HCT116 (cell line): Measurements from ENCODE around the gene LCN2. TPM values are rescaled to one million over a fixed set of nuclear protein-coding genes. Genes with fewer than 3 reads are reported as not detected.

Experiments
- ATAC-seq: fragments of 200-7000 bp; cut with Tn5 transposase; 2 replicates; pipeline ENCODE4 v1.9.1; 2020; ENCODE audit warnings: mild to moderate bottlenecking, moderate library complexity
- BruUV-seq: library from RNA; stranded (reverse); fragments of 400-500 nt; replicated peaks from 2 replicates; lab custom pipeline; 2021; lab: Mats Ljungman, UMichigan
- CTCF ChIA-PET: fragments of 300-600 bp; sonication (Branson Sonifier 250); formaldehyde crosslinking; loops from one replicate; lab custom pipeline; 2021; ENCODE audit warnings: antibody characterized with exemption; lab: Charles Lee
- POLR2A ChIA-PET: fragments of 300-600, 350-600 bp; sonication (Branson Sonifier 250); formaldehyde crosslinking; loops from one replicate; lab custom pipeline; 2021; ENCODE audit warnings: antibody characterized with exemption; lab: Charles Lee
- RAD21 ChIA-PET, 2 experiments: fragments of 300-600 bp; sonication (Branson Sonifier 250); formaldehyde crosslinking; loops; one replicate each; lab custom pipeline; 2023; ENCODE audit warnings: low total read pairs in 2 of 2; ENCODE audit not compliant: uncharacterized antibody in 2 of 2, unreplicated experiment in 2 of 2, low non-redundant PET in 1 of 2; lab: Charles Lee
- DNase-seq: peaks from one replicate; pipeline ENCODE4 v3.0.0-alpha.2; 2010; ENCODE audit warnings: low read depth, low spot score
- H2AFZ ChIP-seq: fragments of 200-600 bp; shearing (Covaris generic), sonication (generic); 2 replicates; pipeline ENCODE4 v1.6.1; 2017; ENCODE audit warnings: low read depth, mixed run types, mixed read lengths, antibody characterized with exemption, low read length; ENCODE audit not compliant: poor library complexity, severe bottlenecking
- H3K27ac ChIP-seq: 2 replicates; pipeline ENCODE4 v1.5.1; 2012; ENCODE audit warnings: low read depth, low read length
- H3K27me3 ChIP-seq: fragments of 200-600 bp; sonication (generic); 2 replicates; pipeline ENCODE4 v1.6.1; 2016; ENCODE audit warnings: mixed run types, low read length, mixed read lengths; ENCODE audit not compliant: insufficient read depth
- H3K36me3 ChIP-seq, 2 experiments: fragments of 200-500 bp in 1 of 2; fragments of 200-600 bp in 1 of 2; sonication (Bioruptor generic) in 1 of 2; sonication (generic) in 1 of 2; 2 replicates each; pipeline versions ENCODE4 v1.5.1 to v1.6.1; 2014 to 2016; ENCODE audit warnings: low read length in 2 of 2, inconsistent platforms in 1 of 2, mixed read lengths in 1 of 2, mixed run types in 1 of 2; ENCODE audit not compliant: insufficient read depth in 2 of 2, control insufficient read depth in 1 of 2
- H3K4me1 ChIP-seq, 2 experiments: fragments of 200-600 bp in 1 of 2; sonication (generic) in 1 of 2; 2 replicates each; pipeline versions ENCODE4 v1.5.1 to v1.6.1; 2012 to 2017; ENCODE audit warnings: low read length in 2 of 2, inconsistent platforms in 1 of 2, mild to moderate bottlenecking in 1 of 2, mixed read lengths in 1 of 2, mixed run types in 1 of 2, moderate library complexity in 1 of 2; ENCODE audit not compliant: insufficient read depth in 2 of 2, control insufficient read depth in 1 of 2
- H3K4me2 ChIP-seq: fragments of 200-600 bp; sonication (generic); 2 replicates; pipeline ENCODE4 v1.6.1; 2017; ENCODE audit warnings: mixed run types, low read length, mixed read lengths
- H3K4me3 ChIP-seq, 2 experiments: fragments of 200-600 bp in 1 of 2; sonication (generic) in 1 of 2; replicated peaks in 1 of 2; 2 replicates each; pipeline ENCODE4 v1.5.1; 2011 to 2016; ENCODE audit warnings: low read length in 2 of 2, control low read depth in 1 of 2, low read depth in 1 of 2, mild to moderate bottlenecking in 1 of 2, mixed read lengths in 1 of 2, mixed run types in 1 of 2
- H3K79me2 ChIP-seq: fragments of 200-600 bp; sonication (generic); 2 replicates; pipeline ENCODE4 v1.6.1; 2017; ENCODE audit warnings: mild to moderate bottlenecking, mixed run types, low read length, moderate library complexity, mixed read lengths; ENCODE audit not compliant: insufficient read depth
- H3K9ac ChIP-seq: fragments of 200-600 bp; sonication (generic); 2 replicates; pipeline ENCODE4 v1.6.1; 2016; ENCODE audit warnings: low read length, mixed read lengths
- H3K9me2 ChIP-seq: fragments of 200-600 bp; sonication (generic), shearing (Covaris generic); 2 replicates; pipeline ENCODE4 v1.6.1; 2017; ENCODE audit warnings: mixed run types, mild to moderate bottlenecking, moderate library complexity; ENCODE audit not compliant: insufficient read depth
- H3K9me3 ChIP-seq, 2 experiments: fragments of 200-500 bp in 1 of 2; fragments of 200-600 bp in 1 of 2; sonication (Bioruptor generic) in 1 of 2; sonication (generic) in 1 of 2; 2 replicates each; pipeline ENCODE4 v1.6.1; 2014 to 2017; ENCODE audit warnings: low read length in 2 of 2, mixed read lengths in 2 of 2, inconsistent platforms in 1 of 2, low read depth in 1 of 2, mild to moderate bottlenecking in 1 of 2, mixed run types in 1 of 2, moderate library complexity in 1 of 2; ENCODE audit not compliant: control insufficient read depth in 1 of 2, insufficient read depth in 1 of 2
- H4K20me1 ChIP-seq: fragments of 200-600 bp; sonication (generic), shearing (Covaris generic); 2 replicates; pipeline ENCODE4 v1.6.1; 2017; ENCODE audit warnings: mixed run types, mild to moderate bottlenecking, moderate library complexity; ENCODE audit not compliant: insufficient read depth
- CEBPB ChIP-seq: IDR thresholded peaks from 2 replicates; pipeline ENCODE4 v1.6.1; 2012; ENCODE audit warnings: low read depth
- RAD21 ChIP-seq: IDR thresholded peaks from 2 replicates; pipeline ENCODE4 v1.6.1; 2012; ENCODE audit warnings: low read depth, mild to moderate bottlenecking
- SP1 ChIP-seq: IDR thresholded peaks from 2 replicates; pipeline ENCODE4 v1.6.1; 2012; ENCODE audit warnings: low read depth
- SRF ChIP-seq: IDR thresholded peaks from 2 replicates; pipeline ENCODE4 v1.6.1; 2012; ENCODE audit warnings: low read depth
- ZFX ChIP-seq: fragments of 450-650 bp; IDR thresholded peaks from 2 replicates; pipeline ENCODE4 v1.6.1; 2017
- intact Hi-C: fragments of 100-400 bp; cut with micrococcal nuclease; formaldehyde crosslinking; loops from 2 replicates; pipeline ENCODE4 v1.10.0; 2022
- total RNA-seq: library from RNA; stranded (reverse); gene quantifications from one replicate; pipeline ENCODE4 v1.2.1, GENCODE V29; 2021; ENCODE audit not compliant: unreplicated experiment
- TF ChIP-seq, protein P1 (sequence below): IDR thresholded peaks from 2 replicates; pipeline ENCODE4 v1.6.1; 2011; ENCODE audit warnings: mild to moderate bottlenecking, low read length, moderate library complexity; ENCODE audit not compliant: insufficient replicate concordance; ENCODE audit errors: extremely low read depth
- TF ChIP-seq, protein P2 (sequence below), 3 experiments: fragments of 200-600 bp in 1 of 3; sonication (generic) in 1 of 3; IDR thresholded peaks in 2 of 3; conservative IDR thresholded peaks in 1 of 3; 2 replicates each; pipeline ENCODE4 v1.5.1; 2012 to 2017; ENCODE audit warnings: low read depth in 2 of 3, low read length in 2 of 3, antibody characterized with exemption in 1 of 3, borderline replicate concordance in 1 of 3, control low read depth in 1 of 3, mild to moderate bottlenecking in 1 of 3, mixed read lengths in 1 of 3, mixed run types in 1 of 3, moderate library complexity in 1 of 3; ENCODE audit not compliant: insufficient read depth in 1 of 3

Gene LCN2
- total RNA-seq, 1 experiment from 2014 or later = 9.2 TPM

GRCh38 chr9:128103589-128103962, 45.7 kb upstream of the LCN2 start:
- no TSS peak for BruUV-seq
- H3K9ac ChIP-seq = no peak overlapping the region

DNA sequence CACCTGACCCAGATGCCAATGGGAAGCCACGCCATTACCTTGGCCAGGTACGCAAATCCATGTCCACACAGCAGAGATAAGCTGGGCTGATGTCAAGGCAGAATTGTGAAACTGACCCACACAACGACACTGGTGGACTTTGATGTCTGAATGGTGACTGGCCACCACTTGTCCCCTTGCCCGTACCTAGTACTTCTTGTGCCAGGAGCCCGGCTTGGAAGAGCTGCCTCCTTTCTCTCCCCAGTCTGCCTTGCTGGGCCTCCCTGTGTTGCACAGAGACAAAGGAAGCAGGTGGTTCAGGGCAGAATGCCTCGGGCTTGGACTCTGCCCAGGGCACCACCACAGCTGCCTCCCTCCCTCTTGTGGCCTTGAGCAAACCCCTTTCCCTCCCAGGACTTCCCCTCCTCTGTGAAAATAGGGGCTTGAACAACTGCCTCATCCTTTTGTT, 45.1 kb upstream of the LCN2 start:
- RAD21 ChIA-PET = no interaction called here
- Histone ChIP-seq H3K4me1 (peaks cover 2 to 7% of the 10 kb centered on the region in 2 experiments), H3K27ac (no peak overlapping the region), H3K9ac (no peak overlapping the region), H3K79me2 (peaks cover 25% of the 10 kb centered on the region), H3K9me2 (no peaks in the 10 kb centered on the region), H3K9me3 (no peaks in the 10 kb centered on the region), H3K4me3 (no peak overlapping the region), H3K27me3 (no peaks in the 10 kb centered on the region), H3K4me2 (no peak overlapping the region), H2AFZ (no peak overlapping the region), H4K20me1 (no peaks in the 10 kb centered on the region; the same call in 1 of the 2 replicates), H3K36me3 (peaks cover 13 to 43% of the 10 kb centered on the region in 2 experiments)
- intact Hi-C loops = no loop called here
- BruUV-seq = no TSS peak
- DNase-seq (no peak), ATAC-seq (no peak)
- CTCF ChIA-PET = no interaction called here
- POLR2A ChIA-PET = no interaction called here
- TF ChIP-seq, protein P1, sequence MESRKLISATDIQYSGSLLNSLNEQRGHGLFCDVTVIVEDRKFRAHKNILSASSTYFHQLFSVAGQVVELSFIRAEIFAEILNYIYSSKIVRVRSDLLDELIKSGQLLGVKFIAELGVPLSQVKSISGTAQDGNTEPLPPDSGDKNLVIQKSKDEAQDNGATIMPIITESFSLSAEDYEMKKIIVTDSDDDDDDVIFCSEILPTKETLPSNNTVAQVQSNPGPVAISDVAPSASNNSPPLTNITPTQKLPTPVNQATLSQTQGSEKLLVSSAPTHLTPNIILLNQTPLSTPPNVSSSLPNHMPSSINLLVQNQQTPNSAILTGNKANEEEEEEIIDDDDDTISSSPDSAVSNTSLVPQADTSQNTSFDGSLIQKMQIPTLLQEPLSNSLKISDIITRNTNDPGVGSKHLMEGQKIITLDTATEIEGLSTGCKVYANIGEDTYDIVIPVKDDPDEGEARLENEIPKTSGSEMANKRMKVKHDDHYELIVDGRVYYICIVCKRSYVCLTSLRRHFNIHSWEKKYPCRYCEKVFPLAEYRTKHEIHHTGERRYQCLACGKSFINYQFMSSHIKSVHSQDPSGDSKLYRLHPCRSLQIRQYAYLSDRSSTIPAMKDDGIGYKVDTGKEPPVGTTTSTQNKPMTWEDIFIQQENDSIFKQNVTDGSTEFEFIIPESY = no peak

More at GRCh38 chr9:128103589-128103962, 45.7 kb upstream of the LCN2 start:
- Histone ChIP-seq H4K20me1 (no peaks in the 10 kb centered on the region; the same call in 1 of the 2 replicates), H3K9me3 (no peaks in the 10 kb centered on the region), H3K9me2 (no peaks in the 10 kb centered on the region), H3K36me3 (peaks cover 13 to 39% of the 10 kb centered on the region in 2 experiments), H3K4me2 (no peak overlapping the region), H3K4me3 (no peak overlapping the region), H3K27me3 (no peaks in the 10 kb centered on the region), H3K4me1 (peaks cover 8 to 13% of the 10 kb centered on the region in 2 experiments), H3K27ac (no peak overlapping the region), H2AFZ (no peak overlapping the region), H3K79me2 (peaks cover 31% of the 10 kb centered on the region)
- POLR2A ChIA-PET = no interaction called here
- no peak for TF ChIP-seq SP1
- TF ChIP-seq, protein P2, sequence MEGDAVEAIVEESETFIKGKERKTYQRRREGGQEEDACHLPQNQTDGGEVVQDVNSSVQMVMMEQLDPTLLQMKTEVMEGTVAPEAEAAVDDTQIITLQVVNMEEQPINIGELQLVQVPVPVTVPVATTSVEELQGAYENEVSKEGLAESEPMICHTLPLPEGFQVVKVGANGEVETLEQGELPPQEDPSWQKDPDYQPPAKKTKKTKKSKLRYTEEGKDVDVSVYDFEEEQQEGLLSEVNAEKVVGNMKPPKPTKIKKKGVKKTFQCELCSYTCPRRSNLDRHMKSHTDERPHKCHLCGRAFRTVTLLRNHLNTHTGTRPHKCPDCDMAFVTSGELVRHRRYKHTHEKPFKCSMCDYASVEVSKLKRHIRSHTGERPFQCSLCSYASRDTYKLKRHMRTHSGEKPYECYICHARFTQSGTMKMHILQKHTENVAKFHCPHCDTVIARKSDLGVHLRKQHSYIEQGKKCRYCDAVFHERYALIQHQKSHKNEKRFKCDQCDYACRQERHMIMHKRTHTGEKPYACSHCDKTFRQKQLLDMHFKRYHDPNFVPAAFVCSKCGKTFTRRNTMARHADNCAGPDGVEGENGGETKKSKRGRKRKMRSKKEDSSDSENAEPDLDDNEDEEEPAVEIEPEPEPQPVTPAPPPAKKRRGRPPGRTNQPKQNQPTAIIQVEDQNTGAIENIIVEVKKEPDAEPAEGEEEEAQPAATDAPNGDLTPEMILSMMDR (IDR thresholded peaks at IDR 0.05 in 2 of 3, conservative IDR thresholded peaks at IDR 0.05 in 1 of 3; ENCODE audit: borderline replicate concordance in 1 of 3, insufficient read depth in 1 of 3, low read depth in 2 of 3, low read length in 2 of 3) = peak; percentile 17 to 46 (median 31); a peak in 4 of 6 replicates
- no peak for TF ChIP-seq SRF
- TF ChIP-seq CEBPB = no peak
- peak; percentile 50 for TF ChIP-seq RAD21
- TF ChIP-seq ZFX = no peak
- intact Hi-C loops = no loop called here
- CTCF ChIA-PET = no interaction called here
- ATAC-seq = peak; percentile 54; the same call in 1 of the 2 replicates
- RAD21 ChIA-PET = no interaction called here
- no peak for DNase-seq
